NCI-H1105 (cell line): Measurements from ENCODE around the gene MFSD12.
A peak's percentile ranks its signal among the peaks of the same experiment; 100 is the strongest.

Source experiments
- DNase-seq: peaks from one replicate; lab custom pipeline; 2025; lab: John Stamatoyannopoulos, UW

MFSD12 gene

DNA sequence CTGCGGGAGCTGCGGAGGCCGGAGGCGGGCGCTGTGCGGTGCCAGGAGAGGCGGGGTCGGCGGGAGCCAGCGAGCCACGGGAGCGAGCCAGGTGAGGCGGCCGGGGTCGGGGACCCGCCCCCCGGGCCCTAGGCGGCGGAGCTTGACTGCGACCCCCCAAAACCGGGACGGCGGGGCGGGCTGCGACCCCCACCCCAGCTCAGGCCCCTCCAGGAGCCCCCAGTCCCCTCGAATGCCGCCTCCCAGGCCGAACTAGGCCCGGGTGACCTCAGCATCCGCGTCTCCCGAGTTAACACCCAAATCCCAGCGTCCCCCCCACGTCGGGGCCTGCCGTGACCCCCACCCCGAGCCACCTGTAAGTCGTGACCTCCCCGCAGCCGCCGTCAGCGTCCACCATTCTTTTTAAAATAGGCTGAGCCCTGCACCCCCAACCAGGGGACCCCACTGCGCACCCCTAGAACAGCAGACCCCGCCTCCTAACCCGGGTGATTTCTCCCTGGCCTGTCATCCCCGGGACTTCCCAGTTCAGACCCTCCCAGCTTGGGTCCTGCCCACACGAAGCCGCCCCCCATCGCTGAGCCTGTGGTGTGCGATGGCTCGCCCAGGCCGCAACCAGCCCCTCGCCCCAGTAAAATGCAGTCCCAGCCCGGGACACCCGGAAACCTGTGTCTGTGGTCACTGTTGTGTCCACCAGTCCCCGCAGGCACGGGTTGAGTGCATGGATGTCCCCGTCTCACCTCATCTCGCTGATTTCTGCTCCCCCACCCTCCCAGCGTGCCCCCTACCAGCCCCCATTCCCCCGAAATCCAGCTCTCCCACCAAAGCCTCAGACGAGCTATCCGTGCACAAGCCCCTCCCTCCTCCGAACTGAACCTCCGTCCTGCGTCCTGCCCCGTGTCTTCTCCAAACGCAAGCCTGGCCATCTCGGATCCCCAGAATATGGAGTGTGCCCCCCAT lies 50.7 kb downstream of the MFSD12 start:
- no peak for DNase-seq

DNA sequence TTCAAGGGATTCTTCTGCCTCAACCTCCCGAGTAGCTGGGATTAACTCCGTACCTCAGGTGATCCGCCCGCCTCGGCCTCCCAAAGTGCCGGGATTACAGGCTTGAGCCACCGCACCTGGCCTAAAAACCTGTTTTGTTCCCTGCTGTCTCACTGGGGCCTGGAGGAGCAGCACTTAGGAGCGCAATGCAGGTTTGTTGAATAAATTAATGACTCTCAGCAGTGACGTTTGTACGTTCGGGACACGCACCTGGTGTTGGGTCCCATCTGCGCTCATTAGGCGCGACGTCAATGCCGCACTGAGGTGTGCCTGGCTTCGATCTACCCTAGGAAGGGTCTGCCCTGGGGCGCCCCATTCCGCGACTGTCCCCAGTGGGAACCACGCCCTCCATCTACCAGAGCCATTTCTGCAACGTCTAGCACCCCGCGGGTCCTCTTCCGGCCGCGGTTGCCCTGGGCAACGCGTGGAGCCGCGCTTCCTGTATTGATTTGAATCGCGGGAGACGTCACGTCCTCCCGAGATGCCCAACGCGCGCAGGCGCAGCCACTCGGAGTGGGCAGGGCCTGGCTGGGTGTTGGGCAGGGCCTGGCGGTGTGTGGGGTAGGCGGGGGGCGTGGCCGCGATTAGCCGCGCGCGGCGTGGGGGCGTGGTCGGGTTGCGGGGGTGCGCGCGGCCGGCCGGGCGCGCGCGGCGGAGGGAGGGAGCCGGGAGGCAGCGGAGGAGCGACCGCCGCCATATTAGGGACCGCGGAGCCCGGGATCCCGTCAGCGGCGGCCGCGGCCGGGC lies 51.6 kb downstream of the MFSD12 start, which contains the start of gene FZR1:
FZR1 (plus strand) TSS at position 714 of the 786 bp plus-strand sequence. CDS start 16,679 bp downstream, outside the sequence.
- peak; percentile 99 for DNase-seq

DNA sequence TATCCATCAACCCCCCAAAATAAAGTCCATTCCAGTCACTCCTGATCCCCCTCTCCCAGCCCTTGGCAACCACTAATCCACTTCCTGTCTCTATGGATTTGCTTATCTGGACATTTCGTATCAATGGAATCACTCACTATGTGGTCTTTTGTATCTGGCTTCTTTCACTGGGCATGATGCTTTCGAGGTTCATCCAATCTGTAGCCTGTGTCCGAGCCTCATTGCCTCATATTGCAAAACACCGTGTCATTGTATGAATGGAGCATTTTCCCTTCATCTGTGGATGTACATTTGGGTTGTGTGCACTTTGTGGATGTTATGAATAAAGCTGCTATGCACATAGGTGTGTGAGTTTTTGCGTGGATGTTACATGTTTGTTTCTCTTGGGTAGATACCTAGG lies 52.7 kb downstream of the MFSD12 start:
- no peak for DNase-seq

DNA sequence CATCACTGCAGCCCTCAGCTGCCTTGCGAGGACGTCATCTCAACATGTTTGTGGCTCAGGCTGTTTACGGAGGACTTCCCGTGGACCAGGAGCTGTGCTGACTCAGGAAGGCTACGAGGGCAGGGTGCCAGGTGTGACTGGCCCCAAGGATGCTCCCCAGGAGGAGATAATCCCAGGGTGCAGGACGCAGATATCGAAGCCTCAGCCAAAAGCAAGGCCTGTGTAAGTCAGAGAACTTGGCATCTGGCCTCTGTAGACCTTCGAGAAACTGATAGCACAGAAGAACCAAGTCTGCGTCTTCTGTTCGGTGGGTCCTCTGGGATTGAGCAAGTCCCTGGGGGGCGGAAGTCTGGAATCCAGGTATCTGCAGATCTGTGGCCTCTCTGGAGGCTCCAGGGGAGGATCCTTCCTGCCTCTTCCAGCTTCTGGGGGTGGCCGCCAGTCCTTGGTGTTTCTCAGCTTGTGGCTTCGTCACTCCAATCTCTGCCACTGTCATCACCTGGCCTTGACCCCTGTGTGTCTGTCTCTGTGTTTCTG lies 54.3 kb downstream of the MFSD12 start:
- no peak for DNase-seq

DNA sequence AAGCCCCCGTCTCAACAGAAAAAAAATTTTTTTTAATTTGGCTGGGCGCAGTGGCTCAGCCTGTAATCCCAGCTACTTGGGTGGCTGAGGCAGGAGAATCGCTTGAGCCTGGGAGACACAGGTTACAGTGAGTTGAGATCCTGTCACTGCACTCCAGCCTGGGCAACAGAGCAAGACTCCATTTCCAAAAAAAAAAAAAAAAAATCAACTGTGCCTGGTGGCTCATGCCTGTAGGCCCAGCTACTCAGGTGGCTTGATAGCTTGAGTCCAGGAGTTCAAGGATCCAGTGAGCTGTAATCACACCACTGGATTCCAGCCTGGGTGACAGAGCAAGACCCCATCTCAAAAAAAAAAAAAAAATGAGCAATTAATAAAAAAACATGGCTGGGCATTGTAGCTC lies 55.6 kb downstream of the MFSD12 start:
- DNase-seq = no peak

DNA sequence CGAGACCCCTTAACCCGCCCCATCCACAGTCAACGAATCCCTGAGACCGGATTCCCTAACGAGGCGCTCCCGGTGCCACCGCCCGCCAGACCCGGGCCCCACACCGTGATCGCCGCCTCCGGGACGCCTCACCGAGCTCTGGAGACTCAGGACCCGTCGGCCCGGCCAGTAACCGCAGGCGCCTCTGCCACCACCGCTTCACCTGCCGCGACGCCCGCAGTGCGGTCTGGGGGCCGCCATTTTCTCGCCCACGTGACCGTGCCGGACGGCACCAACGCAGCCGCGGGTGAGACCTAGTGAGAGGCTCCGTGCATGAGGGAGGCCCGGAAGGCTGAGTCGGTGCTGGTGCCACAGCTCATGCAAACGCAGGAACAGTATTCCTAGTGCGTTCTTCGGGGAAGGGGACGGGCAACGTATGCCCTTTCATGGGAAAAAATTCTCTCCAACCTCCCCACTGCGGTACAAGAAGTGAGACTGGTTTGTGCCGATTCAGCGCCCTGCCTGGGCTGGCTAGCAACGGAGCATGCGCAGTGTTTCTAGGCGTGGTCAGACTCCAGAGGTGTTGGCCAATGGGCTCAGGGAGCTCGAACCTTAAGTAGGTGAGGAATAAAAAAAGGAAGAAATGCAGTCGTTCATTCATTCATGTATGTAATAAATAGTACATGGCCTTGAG lies 56.8 kb downstream of the MFSD12 start, which contains the start of gene DOHH:
DOHH (minus strand) TSS at position 246 of the 673 bp plus-strand sequence. CDS start 3,860 bp downstream, outside the sequence.
- peak; percentile 94 for DNase-seq

DNA sequence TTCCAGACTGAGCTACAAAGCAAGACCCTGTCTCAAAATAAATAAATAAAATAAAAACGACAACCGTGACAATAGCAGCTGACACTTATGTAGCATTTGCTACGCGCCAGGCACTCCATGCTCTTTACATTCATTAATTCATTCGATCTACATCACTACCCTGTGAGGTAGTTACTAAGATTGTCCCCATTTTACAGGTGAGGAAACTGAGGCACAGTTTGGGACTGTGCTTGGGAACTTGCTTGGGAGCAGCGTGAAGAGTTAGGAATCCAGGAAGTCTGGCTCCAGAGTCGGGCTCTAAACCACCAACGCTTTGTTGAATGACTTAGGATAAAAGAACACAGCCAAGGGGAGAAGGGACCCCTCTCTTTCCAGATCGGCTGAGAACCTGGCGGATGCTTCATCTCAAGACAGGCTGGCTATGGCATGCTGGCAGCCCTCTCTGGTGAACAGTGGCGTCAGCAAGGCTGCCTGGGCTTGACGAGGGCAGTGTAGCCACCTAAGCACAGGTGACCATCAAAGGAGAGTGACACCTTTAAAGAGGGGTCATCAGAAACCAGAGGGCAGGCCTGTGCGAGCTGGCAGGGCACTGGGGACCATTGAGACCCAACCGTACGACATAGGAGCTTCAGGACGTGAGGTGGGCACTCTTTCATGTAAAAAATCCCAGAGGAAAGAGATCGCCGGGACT lies 57.5 kb downstream of the MFSD12 start:
- DNase-seq = no peak

DNA sequence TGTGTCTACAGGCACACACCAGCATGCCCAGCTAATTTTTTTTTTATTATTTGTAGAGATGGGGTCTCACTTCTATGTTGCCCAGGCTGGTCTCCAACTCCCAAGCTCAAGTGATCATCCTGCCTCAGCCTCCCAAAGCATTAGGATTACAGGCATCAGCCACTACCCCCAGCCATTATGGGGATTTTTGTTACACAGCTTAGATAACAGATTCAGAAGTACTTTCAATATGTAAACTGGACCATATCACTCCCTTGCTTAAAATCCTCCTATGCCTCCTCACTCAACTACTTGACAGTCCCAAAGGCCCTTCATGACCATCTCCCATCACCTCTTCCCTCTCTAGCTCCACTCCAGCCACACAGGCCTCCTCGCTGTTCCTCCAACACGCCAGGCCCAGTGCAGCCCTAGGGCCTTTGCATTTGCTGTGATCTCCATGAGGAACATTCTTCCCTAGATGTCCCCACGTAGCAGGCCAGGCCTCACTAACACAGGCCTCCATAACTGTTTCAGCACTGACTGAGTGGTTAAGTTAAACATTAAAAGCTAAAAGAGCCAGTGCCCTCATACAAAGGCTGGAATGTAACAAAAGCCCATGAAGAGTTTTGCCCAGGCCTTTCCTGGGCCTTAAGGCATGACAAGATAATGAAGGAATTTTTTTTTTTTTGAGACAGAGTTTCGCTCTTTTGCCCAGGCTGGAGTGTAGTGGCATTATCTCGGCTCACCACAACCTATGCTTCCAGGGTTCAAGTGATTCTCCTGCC lies 59.4 kb downstream of the MFSD12 start:
- DNase-seq = no peak

DNA sequence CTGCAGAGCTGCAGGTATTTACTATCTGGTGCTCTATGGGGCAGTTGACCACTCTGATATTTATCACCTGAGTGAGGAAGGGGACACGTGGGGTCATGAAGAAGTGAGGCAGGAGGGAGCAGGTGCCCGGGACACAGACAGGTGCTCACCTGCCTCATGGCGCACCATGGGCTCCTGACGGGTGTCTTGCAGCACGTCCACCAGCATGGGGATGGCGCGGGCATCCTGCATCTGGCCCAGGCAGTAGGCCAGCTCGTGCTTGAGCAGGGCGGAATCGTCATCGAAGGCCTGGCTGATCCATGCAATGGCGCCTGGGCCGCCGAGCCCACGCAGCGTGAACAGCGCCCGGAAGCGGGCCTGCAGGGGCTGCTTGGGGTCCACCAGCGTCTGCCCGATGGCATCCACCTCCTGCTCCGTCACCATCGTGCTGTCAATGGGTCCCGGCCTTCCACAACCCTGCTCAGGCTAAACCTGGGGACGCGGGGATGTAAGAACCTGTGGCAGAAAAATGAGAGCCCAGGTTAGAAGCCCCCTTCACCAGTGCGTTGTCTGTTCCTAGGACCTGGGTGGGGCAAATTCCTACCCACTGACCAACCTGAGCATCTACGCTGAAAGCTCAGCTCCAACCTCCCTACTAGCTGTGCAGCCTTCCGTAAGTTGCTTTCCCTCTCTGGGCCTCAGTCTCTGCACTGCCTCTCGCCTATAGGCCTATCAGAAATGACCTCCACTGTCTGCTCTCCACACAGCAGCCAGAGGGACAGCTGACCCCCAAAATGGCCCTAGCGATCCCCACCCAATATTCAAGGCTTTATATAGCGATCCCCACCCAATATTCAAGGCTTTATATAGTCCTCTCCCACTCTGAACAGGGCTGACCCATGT lies 60.8 kb downstream of the MFSD12 start:
- DNase-seq = no peak

DNA sequence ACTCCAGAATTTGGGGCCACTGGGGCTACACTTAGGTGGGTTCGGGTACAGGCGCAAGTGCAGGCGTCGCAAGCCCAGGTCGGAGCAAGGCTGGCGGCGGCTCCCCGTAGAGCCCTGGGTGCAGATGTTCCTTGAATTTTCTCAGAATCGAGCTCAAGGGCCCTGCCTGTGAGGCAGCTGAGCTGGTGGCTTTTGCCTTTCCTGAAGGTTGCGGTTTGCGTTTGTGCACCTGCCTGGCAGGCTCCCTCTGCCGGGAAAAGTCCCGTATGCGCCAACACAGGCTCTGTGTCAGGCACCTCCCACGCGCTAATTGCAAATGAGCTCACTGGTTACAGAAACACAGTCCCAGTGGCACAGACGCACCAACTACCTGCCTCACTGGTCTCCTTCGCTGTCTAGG lies 62.8 kb downstream of the MFSD12 start:
- DNase-seq = no peak
